Smooth muscle cell (in vitro differentiated cells): ENCODE data around the gene ENTPD1. TPM values are rescaled to one million over a fixed set of nuclear protein-coding genes. Genes with fewer than 3 reads are reported as not detected.
"Not testable (repeated sequence)": the region's sequence is repeated elsewhere in the genome, so short reads cannot be mapped to it uniquely, and the experiment has no call there.

Source experiments
- DNase-seq: peaks from one replicate; lab custom pipeline; 2025; ENCODE audit not compliant: unreplicated experiment; lab: John Stamatoyannopoulos, UW
- H2AFZ ChIP-seq: fragments of 200-600 bp; sonication (generic); 2 replicates; pipeline ENCODE4 v1.6.0; 2016; ENCODE audit warnings: antibody characterized with exemption, low read depth, mild to moderate bottlenecking
- H3F3A ChIP-seq: fragments of 200-600 bp; sonication (generic); 2 replicates; pipeline ENCODE4 v1.6.0; 2017; ENCODE audit warnings: antibody characterized with exemption, low read depth
- H3K27ac ChIP-seq: fragments of 200-600 bp; sonication (generic); 2 replicates; pipeline ENCODE4 v1.5.1; 2016; ENCODE audit warnings: low read depth, mild to moderate bottlenecking
- H3K27me3 ChIP-seq: fragments of 200-600 bp; sonication (generic); 2 replicates; pipeline ENCODE4 v1.6.1; 2016; ENCODE audit warnings: low read depth, mild to moderate bottlenecking
- H3K36me3 ChIP-seq: fragments of 200-600 bp; sonication (generic); 2 replicates; pipeline ENCODE4 v1.5.1; 2016; ENCODE audit warnings: low read depth
- H3K4me1 ChIP-seq: fragments of 200-600 bp; sonication (generic); 2 replicates; pipeline ENCODE4 v1.5.1; 2016; ENCODE audit warnings: low read depth
- H3K4me2 ChIP-seq: fragments of 200-600 bp; sonication (generic); 2 replicates; pipeline ENCODE4 v1.6.0; 2016; ENCODE audit warnings: mild to moderate bottlenecking
- H3K4me3 ChIP-seq: fragments of 200-600 bp; sonication (generic); 2 replicates; pipeline ENCODE4 v1.5.1; 2016; ENCODE audit warnings: mild to moderate bottlenecking
- H3K79me2 ChIP-seq: fragments of 200-600 bp; sonication (generic); 2 replicates; pipeline ENCODE4 v1.6.0; 2016; ENCODE audit warnings: low read depth, mild to moderate bottlenecking
- H3K9ac ChIP-seq: fragments of 200-600 bp; sonication (generic); 2 replicates; pipeline ENCODE4 v1.6.0; 2016; ENCODE audit warnings: low read depth
- H3K9me3 ChIP-seq: fragments of 200-600 bp; sonication (generic); replicated peaks from 2 replicates; pipeline ENCODE4 v1.5.1; 2016; ENCODE audit warnings: low read depth
- H4K20me1 ChIP-seq: fragments of 200-600 bp; sonication (generic); 2 replicates; pipeline ENCODE4 v1.6.0; 2016; ENCODE audit warnings: low read depth
- CTCF ChIP-seq: fragments of 200-600 bp; sonication (generic); IDR thresholded peaks from 2 replicates; pipeline ENCODE4 v1.5.1; 2017; ENCODE audit warnings: borderline replicate concordance, mild to moderate bottlenecking, antibody characterized with exemption; ENCODE audit not compliant: insufficient read depth, poor library complexity, severe bottlenecking
- WGBS: methylation state at CpG from one replicate; pipeline ENCODE4 v1.1.7; 2016; ENCODE audit warnings: low lambda C conversion rate; 5-methylcytosine and 5-hydroxymethylcytosine counted together
- polyA plus RNA-seq: library from polyadenylated mRNA; unstranded; fragments of >200 nt; fragmentation: Nextera tagmentation; extraction: Ambion mirVana; gene quantifications from 2 replicates; pipeline ENCODE4 v1.2.1, GENCODE V29; 2016
- total RNA-seq: library from RNA; depleted of rRNA; stranded (reverse); fragments of >200 nt; gene quantifications from 2 replicates; pipeline ENCODE4 v1.2.3, GENCODE V29; 2014

Gene ENTPD1
- total and polyA plus RNA-seq, 2 experiments from 2014 or later = 2.7 to 5.0 TPM

GRCh38 chr10:95907456-95908253 lies 151.7 kb downstream of the ENTPD1 start, which contains the start of gene CC2D2B:
CC2D2B (plus strand) TSS chr10:95907975; CDS start chr10:95911324, 3,349 bp downstream.
- Histone ChIP-seq H2AFZ (peak within 1 kb of the TSS; percentile 94), H3F3A (no peaks in the 10 kb centered on the region), H3K79me2 (peaks cover 7% of the 10 kb centered on the region), H3K27ac (peak within 1 kb of the TSS; percentile 76), H3K4me2 (peak within 1 kb of the TSS; percentile 97), H3K27me3 (peaks cover 6% of the 10 kb centered on the region), H3K36me3 (no peaks in the 10 kb centered on the region), H3K9me3 (no peaks in the 10 kb centered on the region), H3K9ac (peak within 1 kb of the TSS; percentile 62), H4K20me1 (no peaks in the 10 kb centered on the region), H3K4me3 (peak within 1 kb of the TSS; percentile 74), H3K4me1 (peaks cover 3% of the 10 kb centered on the region)
- peak; percentile 80 for DNase-seq
- no peak for TF ChIP-seq CTCF
- 1% methylated on average over 64 of the region's 69 CpGs for WGBS

GRCh38 chr10:95908450-95908849 lies 152.5 kb downstream of the ENTPD1 start:
- Histone ChIP-seq H2AFZ (peak overlapping the region; percentile 94), H3K4me1 (peaks cover 3% of the 10 kb centered on the region), H3F3A (no peaks in the 10 kb centered on the region), H3K4me3 (peak overlapping the region; percentile 74), H3K9me3 (no peaks in the 10 kb centered on the region), H3K4me2 (peak overlapping the region; percentile 97), H3K27ac (no peak overlapping the region), H4K20me1 (no peaks in the 10 kb centered on the region), H3K27me3 (peaks cover 6% of the 10 kb centered on the region), H3K36me3 (no peaks in the 10 kb centered on the region), H3K9ac (no peak overlapping the region), H3K79me2 (peaks cover 7% of the 10 kb centered on the region)
- no peak for DNase-seq
- TF ChIP-seq CTCF = no peak
- WGBS = 58% methylated on average over 4 of the region's 4 CpGs

GRCh38 chr10:95909561-95909960 lies 153.6 kb downstream of the ENTPD1 start:
- H4K20me1 ChIP-seq = no peaks in the 10 kb centered on the region
- TF ChIP-seq CTCF = no peak
- no peak overlapping the region for H3K4me3 ChIP-seq
- H3K36me3 ChIP-seq = no peaks in the 10 kb centered on the region
- no peak overlapping the region for H2AFZ ChIP-seq
- no peak overlapping the region for H3K27ac ChIP-seq
- H3K4me1 ChIP-seq = peaks cover 3% of the 10 kb centered on the region
- peaks cover 6% of the 10 kb centered on the region for H3K27me3 ChIP-seq
- H3K9me3 ChIP-seq = no peaks in the 10 kb centered on the region
- H3K79me2 ChIP-seq = peaks cover 7% of the 10 kb centered on the region
- 75% methylated on average over 2 of the region's 2 CpGs for WGBS
- H3K9ac ChIP-seq = no peak overlapping the region
- H3F3A ChIP-seq = no peaks in the 10 kb centered on the region
- no peak for DNase-seq
- no peak overlapping the region for H3K4me2 ChIP-seq

GRCh38 chr10:95916039-95916438 lies 160.1 kb downstream of the ENTPD1 start:
- H3K4me1 ChIP-seq, H3K36me3 ChIP-seq, H3K27me3 ChIP-seq, H3F3A ChIP-seq, H3K27ac ChIP-seq, H3K9me3 ChIP-seq, H3K9ac ChIP-seq, H2AFZ ChIP-seq, H4K20me1 ChIP-seq, H3K4me3 ChIP-seq, H3K79me2 ChIP-seq, H3K4me2 ChIP-seq, DNase-seq: not testable (repeated sequence)

Other genes with a start within 250 kb of the ENTPD1 start
- 21.0 and 29.0 TPM in 2 replicates for gene SORBS1, start 194.8 kb upstream of the ENTPD1 start, total RNA-seq
- 11.3 and 14.6 TPM in 2 replicates for gene SORBS1, start 194.8 kb upstream of the ENTPD1 start, polyA plus RNA-seq
- gene ALDH18A1, start 99.5 kb upstream of the ENTPD1 start, total RNA-seq = 110 and 124 TPM in 2 replicates
- gene ALDH18A1, start 99.5 kb upstream of the ENTPD1 start, polyA plus RNA-seq = 82.5 and 98.2 TPM in 2 replicates
- 52.0 and 57.2 TPM in 2 replicates for gene TCTN3, start 62.2 kb upstream of the ENTPD1 start, total RNA-seq
- 57.6 and 62.8 TPM in 2 replicates for gene TCTN3, start 62.2 kb upstream of the ENTPD1 start, polyA plus RNA-seq
- gene CC2D2B, start 151.8 kb downstream of the ENTPD1 start, total RNA-seq = not detected in 2 replicates
- gene CC2D2B, start 151.8 kb downstream of the ENTPD1 start, polyA plus RNA-seq = not detected in 2 replicates